Peyer's patch (tissue), 4 donors: ENCODE results near the gene CDH4. TPM values are rescaled to one million over a fixed set of nuclear protein-coding genes. Genes with fewer than 3 reads are reported as not detected.

Experiments used
- DNase-seq, 3 donors: peaks; one replicate each; pipeline ENCODE4 v3.0.0-alpha.2; 2017 to 2019
- H3K27ac ChIP-seq, 4 donors: fragments of 200-600 bp; sonication (generic); one replicate each; pipeline ENCODE4 v1.5.1; 2016 to 2019
- H3K27me3 ChIP-seq, 2 donors: fragments of 200-600 bp; sonication (generic); one replicate each; pipeline ENCODE4 v1.5.1; 2019
- H3K36me3 ChIP-seq, 3 donors: fragments of 200-600 bp; sonication (generic); one replicate each; pipeline ENCODE4 v1.5.1; 2016 to 2019
- H3K4me1 ChIP-seq, 4 donors: fragments of 200-600 bp; sonication (generic); one replicate each; pipeline ENCODE4 v1.5.1; 2016 to 2019
- H3K4me3 ChIP-seq, 4 donors: fragments of 200-600 bp; sonication (generic); 1 replicate in 3 of 4; 2 replicates in 1 of 4; pipeline ENCODE4 v1.5.1; 2016 to 2019; ENCODE audit warnings: mild to moderate bottlenecking in 1 of 4
- H3K9me3 ChIP-seq, 4 donors: fragments of 200-600 bp; sonication (generic); one replicate each; pipeline ENCODE4 v1.5.1; 2016 to 2019; ENCODE audit warnings: mild to moderate bottlenecking in 1 of 4
- POLR2A ChIP-seq, 2 donors: fragments of 450-650 bp; IDR thresholded peaks; one replicate each; pipeline ENCODE4 v1.5.1; 2017; ENCODE audit warnings: antibody characterized with exemption in 2 of 2, mild to moderate bottlenecking in 2 of 2, moderate library complexity in 2 of 2
- total RNA-seq, 4 donors: library from RNA; depleted of rRNA; stranded (reverse); fragments of >200 nt; gene quantifications; one replicate each; pipeline ENCODE4 v1.1.0, GENCODE V29; 2016
- TF ChIP-seq, protein P1 (sequence below), 6 experiments: fragments of 450-650 bp in 4 of 6; fragments of 200-600 bp in 2 of 6; sonication (generic) in 1 of 6; IDR thresholded peaks; one replicate each; pipeline ENCODE4 v1.5.1; 2017 to 2019; ENCODE audit warnings: antibody characterized with exemption in 6 of 6, mild to moderate bottlenecking in 3 of 6, moderate library complexity in 1 of 6

CDH4 gene
- total RNA-seq, 4 donors from 2014 or later: 0.27 TPM; not detected in 3

GRCh38 chr20:61595216-61595615 lies 343.2 kb downstream of the CDH4 start:
- DNase-seq: no peak
- TF ChIP-seq POLR2A (IDR thresholded peaks at IDR 0.05): no peak
- TF ChIP-seq, protein P1, sequence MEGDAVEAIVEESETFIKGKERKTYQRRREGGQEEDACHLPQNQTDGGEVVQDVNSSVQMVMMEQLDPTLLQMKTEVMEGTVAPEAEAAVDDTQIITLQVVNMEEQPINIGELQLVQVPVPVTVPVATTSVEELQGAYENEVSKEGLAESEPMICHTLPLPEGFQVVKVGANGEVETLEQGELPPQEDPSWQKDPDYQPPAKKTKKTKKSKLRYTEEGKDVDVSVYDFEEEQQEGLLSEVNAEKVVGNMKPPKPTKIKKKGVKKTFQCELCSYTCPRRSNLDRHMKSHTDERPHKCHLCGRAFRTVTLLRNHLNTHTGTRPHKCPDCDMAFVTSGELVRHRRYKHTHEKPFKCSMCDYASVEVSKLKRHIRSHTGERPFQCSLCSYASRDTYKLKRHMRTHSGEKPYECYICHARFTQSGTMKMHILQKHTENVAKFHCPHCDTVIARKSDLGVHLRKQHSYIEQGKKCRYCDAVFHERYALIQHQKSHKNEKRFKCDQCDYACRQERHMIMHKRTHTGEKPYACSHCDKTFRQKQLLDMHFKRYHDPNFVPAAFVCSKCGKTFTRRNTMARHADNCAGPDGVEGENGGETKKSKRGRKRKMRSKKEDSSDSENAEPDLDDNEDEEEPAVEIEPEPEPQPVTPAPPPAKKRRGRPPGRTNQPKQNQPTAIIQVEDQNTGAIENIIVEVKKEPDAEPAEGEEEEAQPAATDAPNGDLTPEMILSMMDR (IDR thresholded peaks at IDR 0.05): no peak
- no peaks in the 10 kb centered on the region for H3K9me3 ChIP-seq
- H3K27ac ChIP-seq: no peak overlapping the region
- no peaks in the 10 kb centered on the region for H3K36me3 ChIP-seq
- H3K4me1 ChIP-seq: no peaks in the 10 kb centered on the region
- H3K4me3 ChIP-seq: no peak overlapping the region
- H3K27me3 ChIP-seq: no peaks in the 10 kb centered on the region

DNA sequence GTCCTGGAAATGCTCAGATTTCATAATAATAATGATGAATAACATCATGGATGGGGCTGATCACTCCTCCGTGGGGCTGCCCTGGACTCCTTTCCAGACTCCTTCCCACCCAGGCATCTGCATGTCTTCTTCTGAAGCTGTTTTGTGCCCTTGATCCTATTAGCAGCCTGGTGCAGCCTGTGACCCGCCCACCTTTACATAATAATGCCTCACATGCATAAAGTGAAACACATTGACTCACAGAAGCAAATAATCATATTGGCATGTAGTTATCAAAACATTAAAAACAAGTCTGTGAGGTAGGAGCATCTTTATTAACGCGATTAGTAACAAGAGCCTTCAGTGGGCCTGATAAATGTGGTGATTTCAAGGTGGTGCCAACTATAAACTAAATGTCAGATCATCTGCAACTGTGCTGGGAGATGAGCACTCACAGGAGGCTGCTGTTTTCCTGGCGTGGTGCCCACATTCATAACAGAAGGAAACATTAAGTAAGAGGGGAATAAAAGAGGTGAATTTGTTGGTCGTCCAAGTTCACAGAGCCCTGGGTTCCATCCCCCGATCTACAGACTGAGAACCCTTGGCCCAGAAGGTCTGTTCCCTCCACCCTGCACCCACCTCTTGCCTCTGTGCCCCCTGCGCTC lies 344.7 kb downstream of the CDH4 start:
- no peak for DNase-seq
- no peaks in the 10 kb centered on the region for H3K27me3 ChIP-seq
- H3K4me1 ChIP-seq: no peaks in the 10 kb centered on the region
- no peak for TF ChIP-seq POLR2A (IDR thresholded peaks at IDR 0.05)
- TF ChIP-seq, protein P1 (IDR thresholded peaks at IDR 0.05): no peak
- H3K9me3 ChIP-seq: no peaks in the 10 kb centered on the region
- H3K27ac ChIP-seq: no peak overlapping the region
- H3K36me3 ChIP-seq: no peaks in the 10 kb centered on the region
- no peak overlapping the region for H3K4me3 ChIP-seq

DNA sequence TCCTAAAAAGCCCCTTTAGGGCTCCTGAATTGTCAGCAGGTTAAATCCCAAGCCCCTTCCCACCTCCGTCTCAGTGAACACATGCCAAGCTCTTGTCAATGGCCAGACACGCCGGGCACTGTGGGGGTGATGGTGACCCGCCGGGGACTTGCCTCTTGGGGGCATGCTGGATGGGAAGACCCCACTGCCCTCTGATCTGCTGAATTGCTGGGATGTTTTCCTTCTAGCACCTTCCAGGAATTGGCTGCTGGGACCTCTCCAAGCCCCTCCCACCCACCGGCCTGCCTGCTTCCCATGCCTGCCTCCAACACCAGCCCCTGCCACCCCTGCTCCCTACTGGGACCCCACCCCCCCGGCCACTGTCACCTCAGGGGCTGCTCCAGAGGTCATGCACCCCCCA lies 345.9 kb downstream of the CDH4 start:
- H3K4me3 ChIP-seq: no peak overlapping the region
- no peak overlapping the region for H3K27ac ChIP-seq
- H3K27me3 ChIP-seq: no peaks in the 10 kb centered on the region
- TF ChIP-seq, protein P1 (IDR thresholded peaks at IDR 0.05): no peak
- no peaks in the 10 kb centered on the region for H3K36me3 ChIP-seq
- H3K9me3 ChIP-seq: peaks cover 0 to 3% (median 0%) of the 10 kb centered on the region in 4 donors
- DNase-seq: no peak
- no peaks in the 10 kb centered on the region for H3K4me1 ChIP-seq

- no peak for DNase-seq
- peaks cover 0 to 3% (median 0%) of the 10 kb centered on the region in 4 donors for H3K9me3 ChIP-seq
- H3K4me3 ChIP-seq: no peak overlapping the region
- TF ChIP-seq POLR2A (IDR thresholded peaks at IDR 0.05): no peak
- TF ChIP-seq, protein P1 (IDR thresholded peaks at IDR 0.05): no peak
- H3K27ac ChIP-seq: no peak overlapping the region
- H3K36me3 ChIP-seq: no peaks in the 10 kb centered on the region
- H3K27me3 ChIP-seq: no peaks in the 10 kb centered on the region
- H3K4me1 ChIP-seq: no peaks in the 10 kb centered on the region
Measured at GRCh38 chr20:61598586-61598985, 346.5 kb downstream of the CDH4 start.

DNA sequence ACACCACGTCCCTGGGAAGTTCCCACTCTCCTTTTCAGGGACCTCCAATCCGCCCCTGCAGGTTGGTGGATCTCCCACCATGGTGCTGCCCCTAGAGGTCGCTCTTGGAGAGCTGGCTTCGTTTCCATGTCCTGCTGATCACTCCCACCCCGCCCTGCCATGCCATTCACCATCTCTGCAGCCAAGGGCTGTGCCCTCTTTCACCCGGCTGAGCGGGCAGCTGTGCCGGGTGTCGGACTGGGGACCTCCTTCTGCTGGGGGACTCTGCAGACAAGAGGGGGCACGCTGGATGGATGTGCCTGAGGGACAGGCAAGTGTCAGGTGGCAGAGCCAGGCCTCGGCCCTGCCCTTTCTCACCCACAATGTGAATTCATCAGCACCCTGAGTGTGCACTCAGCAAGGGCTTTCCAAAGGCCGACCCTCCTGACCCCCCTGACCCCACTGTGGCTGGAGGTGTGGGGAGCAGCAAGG lies 347.0 kb downstream of the CDH4 start:
- Histone ChIP-seq H3K4me3 (no peak overlapping the region), H3K9me3 (peaks cover 0 to 3% (median 0%) of the 10 kb centered on the region in 4 donors), H3K27me3 (no peaks in the 10 kb centered on the region), H3K27ac (no peak overlapping the region), H3K4me1 (no peaks in the 10 kb centered on the region), H3K36me3 (no peaks in the 10 kb centered on the region)
- DNase-seq: no peak
- TF ChIP-seq, protein P1 (IDR thresholded peaks at IDR 0.05): no peak
- TF ChIP-seq POLR2A (IDR thresholded peaks at IDR 0.05): no peak
